Right renal cortex interstitium (tissue), 3 donors: Measurements from ENCODE around the gene SPI1. TPM values are rescaled to one million over a fixed set of nuclear protein-coding genes. Genes with fewer than 3 reads are reported as not detected.

Source experiments
- DNase-seq, 3 donors: peaks; one replicate each; pipeline ENCODE4 v3.0.0-alpha.2; 2013; ENCODE audit warnings: low read depth in 3 of 3, low spot score in 2 of 3
- polyA plus RNA-seq, 3 donors: library from polyadenylated mRNA; unstranded; fragments of 120-200 nt; gene quantifications; one replicate each; pipeline ENCODE4 v1.2.1, GENCODE V29; 2013; ENCODE audit not compliant: insufficient read length in 3 of 3

The SPI1 gene
- polyA plus RNA-seq, 3 donors = 2.5 to 3.7 (median 2.9) TPM

- no peak for DNase-seq
Measured at GRCh38 chr11:47360341-47360740, 18.0 kb downstream of the SPI1 start.

- DNase-seq = no peak
Measured at GRCh38 chr11:47359586-47359985, 18.8 kb downstream of the SPI1 start.

- no peak for DNase-seq
Measured at GRCh38 chr11:47359162-47359561, 19.2 kb downstream of the SPI1 start.

- no peak for DNase-seq
Measured at GRCh38 chr11:47358731-47359051, 19.7 kb downstream of the SPI1 start.

GRCh38 chr11:47357985-47358730 lies 20.2 kb downstream of the SPI1 start:
- DNase-seq = no peak

GRCh38 chr11:47356998-47357329 lies 21.4 kb downstream of the SPI1 start:
- DNase-seq = no peak

GRCh38 chr11:47356129-47356997 lies 22.0 kb downstream of the SPI1 start:
- no peak for DNase-seq

- peak; percentile 78 to 84 (median 83) for DNase-seq
Measured at GRCh38 chr11:47355283-47356128, 22.8 kb downstream of the SPI1 start.

- no peak for DNase-seq
Measured at GRCh38 chr11:47354913-47355282, 23.4 kb downstream of the SPI1 start.

GRCh38 chr11:47353978-47354774 lies 24.2 kb downstream of the SPI1 start:
- DNase-seq = no peak

GRCh38 chr11:47352556-47352955 lies 25.8 kb downstream of the SPI1 start, which contains the start of gene MYBPC3:
TSS of gene MYBPC3 (minus strand) at chr11:47352702. CDS start at chr11:47352647, 55 bp downstream.
- DNase-seq = no peak

GRCh38 chr11:47351156-47352126 lies 26.9 kb downstream of the SPI1 start:
- no peak for DNase-seq

GRCh38 chr11:47350315-47350714 lies 28.0 kb downstream of the SPI1 start:
- no peak for DNase-seq

- DNase-seq = no peak
Measured at GRCh38 chr11:47349521-47350095, 28.7 kb downstream of the SPI1 start.

GRCh38 chr11:47348859-47349258 lies 29.5 kb downstream of the SPI1 start:
- DNase-seq = no peak

GRCh38 chr11:47348131-47348802 lies 30.1 kb downstream of the SPI1 start:
- no peak for DNase-seq

- no peak for DNase-seq
Measured at GRCh38 chr11:47347137-47347536, 31.2 kb downstream of the SPI1 start.

- DNase-seq = no peak
Measured at GRCh38 chr11:47345890-47346563, 32.3 kb downstream of the SPI1 start.
